HG02938 (cell line): Measurements from ENCODE around the gene PIM3.
"Not testable (repeated sequence)": the region's sequence is repeated elsewhere in the genome, so short reads cannot be mapped to it uniquely, and the experiment has no call there.

Source experiments
- ATAC-seq: cut with Tn5 transposase; IDR thresholded peaks from one replicate; pipeline ENCODE4 v1.9.1; 2021; ENCODE audit warnings: mild to moderate bottlenecking, moderate library complexity; ENCODE audit not compliant: unreplicated experiment

The PIM3 gene

DNA sequence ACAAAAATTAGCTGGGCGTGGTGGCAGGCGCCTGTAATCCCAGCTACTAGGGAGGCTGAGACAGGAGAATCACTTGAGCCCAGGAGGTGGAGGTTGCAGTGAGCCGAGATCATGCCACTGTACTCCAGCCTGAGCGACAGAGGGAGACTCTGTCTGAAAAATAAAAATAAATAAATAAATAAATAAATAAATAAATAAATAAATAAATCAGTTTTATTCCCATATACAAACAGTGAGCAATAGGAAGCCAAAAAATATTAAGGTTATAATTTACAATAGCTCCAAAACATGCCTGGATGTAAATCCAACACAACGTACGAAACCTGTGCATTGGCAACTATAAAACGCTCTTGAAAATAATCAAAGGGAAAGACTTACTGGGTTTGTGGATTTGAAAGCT, 21.2 kb downstream of the PIM3 start:
- not testable (repeated sequence) for ATAC-seq

DNA sequence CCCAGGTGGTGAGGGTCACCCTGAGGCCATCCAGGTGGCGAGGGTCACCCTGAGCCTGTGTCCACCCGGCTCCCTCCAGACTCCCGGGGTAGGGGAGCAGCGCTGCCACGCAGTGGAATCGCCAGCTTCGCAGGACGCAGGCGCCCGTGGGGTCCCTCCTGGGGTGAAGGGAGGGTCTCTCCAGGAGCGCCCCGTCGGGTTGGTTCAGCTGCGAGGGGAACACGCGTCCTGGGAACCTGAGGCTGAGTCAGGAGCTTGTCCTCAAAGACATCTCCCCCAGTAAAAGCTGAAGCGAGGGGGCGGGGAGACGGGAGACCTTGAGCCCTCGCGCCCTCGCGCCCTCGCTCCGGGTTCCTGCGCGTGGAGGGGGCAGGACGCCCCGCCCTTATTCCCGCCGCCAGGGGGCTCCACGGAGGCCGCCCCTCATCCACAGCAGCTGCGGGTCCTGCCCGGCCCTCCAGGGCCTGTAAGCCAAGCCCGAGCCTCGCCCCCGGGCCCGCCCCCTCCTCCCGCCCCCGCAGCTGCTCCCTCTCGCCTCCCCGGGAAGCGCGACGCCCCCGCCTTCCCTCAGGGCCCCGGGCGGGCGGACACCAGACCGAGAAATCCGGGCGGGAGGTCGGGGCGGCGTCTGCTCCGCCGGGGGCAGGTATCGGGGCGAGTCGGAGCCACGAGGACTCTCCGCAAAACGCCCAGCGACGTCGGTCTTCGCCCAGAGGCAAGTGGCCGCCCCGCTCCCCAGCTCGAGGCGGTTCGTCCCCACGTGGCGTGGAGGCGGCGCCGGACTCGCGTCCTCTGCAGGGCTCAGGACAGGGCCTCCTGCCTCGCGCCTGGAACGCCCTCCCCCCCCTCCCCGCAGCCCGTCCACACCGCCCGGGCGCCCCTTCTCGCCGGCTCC, 22.8 kb downstream of the PIM3 start:
- no peak for ATAC-seq

GRCh38 chr22:49986325-49986724, 25.8 kb downstream of the PIM3 start:
- ATAC-seq: no peak

DNA sequence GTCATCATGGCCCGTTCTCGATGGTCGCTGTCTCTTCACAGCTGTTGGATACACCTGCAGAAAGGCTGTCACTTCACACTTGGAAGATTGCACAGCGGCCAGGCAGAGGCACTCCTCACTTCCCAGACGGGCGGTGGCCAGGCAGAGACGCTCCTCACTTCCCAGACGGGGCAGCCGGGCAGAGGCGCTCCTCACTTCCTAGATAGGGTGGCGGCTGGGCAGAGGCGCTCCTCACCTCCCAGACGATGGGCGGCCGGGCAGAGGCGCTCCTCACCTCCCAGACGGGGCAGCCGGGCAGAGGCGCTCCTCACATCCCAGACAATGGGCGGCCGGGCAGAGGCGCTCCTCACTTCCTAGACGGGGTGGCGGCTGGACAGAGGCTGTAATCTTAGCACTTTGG, 29.3 kb downstream of the PIM3 start:
- ATAC-seq: not testable (repeated sequence)

GRCh38 chr22:49991167-49991566, 30.6 kb downstream of the PIM3 start:
- ATAC-seq: no peak

- no peak for ATAC-seq
Observed at GRCh38 chr22:49991907-49992533, 31.4 kb downstream of the PIM3 start.

DNA sequence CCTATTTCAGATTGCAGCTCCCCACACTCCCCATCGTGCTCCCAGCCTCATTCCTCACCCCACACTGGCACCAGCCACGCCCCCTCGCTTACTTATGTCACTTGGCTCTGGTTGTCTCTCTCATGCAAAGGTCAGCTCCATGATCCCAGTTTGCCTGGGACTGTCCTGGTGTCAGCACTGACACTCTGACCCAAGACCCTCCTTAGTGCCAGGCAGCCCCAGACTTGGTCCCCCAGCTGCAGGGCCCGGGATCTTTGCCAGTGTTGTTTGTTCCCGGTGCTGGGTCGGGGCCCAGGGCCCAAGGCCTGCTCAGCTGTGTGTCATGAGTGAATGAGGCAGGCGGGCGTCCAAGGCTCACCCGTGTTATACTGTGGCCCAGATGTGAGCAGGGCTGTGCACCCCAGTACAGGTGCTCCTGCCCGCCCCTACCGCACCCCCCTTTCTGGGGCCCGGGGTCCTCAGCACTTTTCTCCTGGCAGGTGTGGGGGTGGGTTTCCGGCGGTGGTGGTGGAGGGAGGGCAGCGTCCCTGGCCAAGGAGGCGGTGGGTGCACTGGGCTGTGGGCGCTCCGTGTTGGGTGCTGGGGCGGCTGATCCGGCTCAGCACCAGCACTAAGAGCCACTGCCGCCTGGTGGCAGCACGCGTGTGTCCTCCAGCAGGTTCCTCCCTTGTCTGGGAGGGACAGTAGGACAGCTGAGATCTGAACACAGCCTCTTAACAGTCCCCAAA, 32.5 kb downstream of the PIM3 start:
- no peak for ATAC-seq

- no peak for ATAC-seq
Observed at GRCh38 chr22:49993649-49994360, 33.2 kb downstream of the PIM3 start.

DNA sequence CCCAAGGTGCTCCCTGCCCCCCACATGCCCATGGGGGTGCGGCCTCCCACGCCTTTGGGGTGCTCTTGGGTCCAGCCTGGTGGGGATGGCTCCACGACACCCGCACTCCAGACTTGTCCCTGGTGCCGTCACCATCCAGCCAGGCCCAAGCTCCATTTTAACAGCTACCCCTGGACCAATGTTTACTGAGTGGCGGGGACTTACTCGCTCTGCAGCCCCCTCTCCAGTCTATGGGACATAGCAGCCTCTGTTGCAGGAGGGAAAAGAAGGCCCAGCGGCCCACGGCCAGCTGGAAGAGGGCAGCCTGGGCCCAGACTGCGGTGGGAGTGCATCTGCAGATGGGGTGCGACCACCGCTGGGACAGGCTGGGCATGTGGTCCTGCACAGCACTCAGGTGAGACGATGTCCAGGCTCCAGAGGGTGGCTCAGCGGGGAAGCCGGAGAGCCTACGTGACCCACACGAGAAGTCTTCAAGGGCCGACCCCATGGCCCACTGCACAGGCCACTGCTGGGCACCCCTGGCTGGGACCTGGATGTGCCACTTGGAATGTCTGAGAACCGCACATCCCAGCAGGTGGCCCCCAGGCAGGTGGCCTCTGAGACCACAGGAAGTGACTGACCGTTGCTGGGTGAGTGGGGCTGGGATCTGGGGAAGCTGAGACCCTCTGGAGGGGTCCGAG, 33.9 kb downstream of the PIM3 start:
- no peak for ATAC-seq

- ATAC-seq: no peak
Observed at GRCh38 chr22:49995041-49995360, 34.4 kb downstream of the PIM3 start.

GRCh38 chr22:49995361-49996118, 35.0 kb downstream of the PIM3 start:
- ATAC-seq: no peak

- ATAC-seq: no peak
Observed at GRCh38 chr22:49996119-49996517, 35.5 kb downstream of the PIM3 start.

GRCh38 chr22:49996518-49997250, 36.1 kb downstream of the PIM3 start:
- no peak for ATAC-seq

GRCh38 chr22:49997251-49997599, 36.7 kb downstream of the PIM3 start:
- no peak for ATAC-seq

- no peak for ATAC-seq
Observed at GRCh38 chr22:49997932-49998717, 37.6 kb downstream of the PIM3 start.

GRCh38 chr22:49998718-49999062, 38.1 kb downstream of the PIM3 start:
- ATAC-seq: no peak

GRCh38 chr22:49999063-49999945, 38.7 kb downstream of the PIM3 start:
- no peak for ATAC-seq
